T-helper 17 cell (primary cell): Measurements from ENCODE around the gene ABLIM3. TPM values are rescaled to one million over a fixed set of nuclear protein-coding genes. Genes with fewer than 3 reads are reported as not detected.

ENCODE experiments used
- ATAC-seq: fragments of 150-1000 bp; cut with Tn5 transposase; 2 replicates; pipeline ENCODE4 v1.10.0; 2021; ENCODE audit warnings: mild to moderate bottlenecking, moderate library complexity
- DNase-seq, 3 donors: peaks; one replicate each; pipeline versions ENCODE4 v3.0.0 to v3.0.0-alpha.2; 2020 to 2021
- H3K9me3 ChIP-seq: one replicate; pipeline ENCODE4 v1.7.0; 2013; ENCODE audit warnings: low read length, mild to moderate bottlenecking; ENCODE audit not compliant: control insufficient read depth, poor library complexity, severe bottlenecking
- H3K27ac Mint-ChIP-seq: one replicate; pipeline ENCODE4 v1.8.0; 2022; ENCODE audit warnings: mild to moderate bottlenecking, moderate library complexity, mixed read lengths
- H3K27me3 Mint-ChIP-seq: one replicate; pipeline ENCODE4 v1.8.0; 2022; ENCODE audit warnings: mixed read lengths
- H3K36me3 Mint-ChIP-seq: one replicate; pipeline ENCODE4 v1.8.0; 2022; ENCODE audit warnings: low read depth, mixed read lengths
- H3K4me1 Mint-ChIP-seq: one replicate; pipeline ENCODE4 v1.8.0; 2022; ENCODE audit warnings: mild to moderate bottlenecking, mixed read lengths
- H3K4me3 Mint-ChIP-seq: one replicate; pipeline ENCODE4 v1.8.0; 2022; ENCODE audit warnings: mild to moderate bottlenecking, moderate library complexity, mixed read lengths
- total RNA-seq, 4 donors: library from RNA in 2 of 4; stranded (reverse) in 2 of 4; gene quantifications; one replicate each; pipeline ENCODE4 v1.2.3 and lab custom pipeline; 2022 to 2026

ABLIM3 gene
- total RNA-seq, 2 donors from 2014 or later, result 0.55 to 18.5 TPM

DNA sequence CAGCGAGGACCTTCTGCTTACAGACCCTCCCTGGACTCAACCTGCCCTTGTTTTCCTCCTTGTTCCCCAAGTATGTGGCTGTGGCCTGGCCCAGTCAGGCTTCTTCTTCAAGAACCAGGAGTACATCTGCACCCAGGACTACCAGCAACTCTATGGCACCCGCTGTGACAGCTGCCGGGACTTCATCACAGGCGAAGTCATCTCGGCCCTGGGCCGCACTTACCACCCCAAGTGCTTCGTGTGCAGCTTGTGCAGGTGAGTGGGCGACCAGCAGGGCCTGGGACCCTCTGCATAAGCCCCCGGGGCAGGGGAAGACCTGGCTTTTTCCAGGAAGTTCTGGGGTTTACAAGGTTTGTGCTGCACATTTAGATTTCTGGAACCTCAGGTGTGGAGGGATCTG is 56.9 kb downstream of the ABLIM3 start:
- no peaks in the 10 kb centered on the region for H3K27me3 Mint-ChIP-seq
- H3K9me3 ChIP-seq, result no peaks in the 10 kb centered on the region
- no peak overlapping the region for H3K27ac Mint-ChIP-seq
- ATAC-seq (no peak), DNase-seq (no peak)
- no peak overlapping the region for H3K4me3 Mint-ChIP-seq
- H3K4me1 Mint-ChIP-seq, result no peaks in the 10 kb centered on the region
- H3K36me3 Mint-ChIP-seq, result no peaks in the 10 kb centered on the region

DNA sequence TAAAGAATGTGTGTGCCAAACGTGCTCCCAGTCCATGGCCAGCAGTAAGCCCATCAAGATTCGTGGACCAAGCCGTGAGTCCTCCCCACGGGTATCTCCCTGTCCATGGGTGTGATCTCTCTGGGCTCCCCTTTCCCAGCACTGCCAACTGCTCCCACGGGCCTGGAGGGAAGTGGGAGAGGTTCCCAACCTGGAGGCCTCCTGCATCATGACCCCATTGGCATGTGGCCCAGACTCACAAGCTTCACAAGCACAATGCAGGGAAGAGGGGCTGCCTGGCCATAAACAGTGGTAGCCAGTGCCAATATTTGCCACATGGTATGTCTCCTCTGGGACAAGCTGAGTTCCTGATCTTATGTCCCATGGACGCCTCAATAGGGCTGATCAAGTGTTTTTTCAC is 59.1 kb downstream of the ABLIM3 start:
- H3K4me1 Mint-ChIP-seq, result no peaks in the 10 kb centered on the region
- H3K4me3 Mint-ChIP-seq, result no peak overlapping the region
- H3K9me3 ChIP-seq, result no peaks in the 10 kb centered on the region
- no peak overlapping the region for H3K27ac Mint-ChIP-seq
- DNase-seq (no peak), ATAC-seq (no peak)
- H3K27me3 Mint-ChIP-seq, result no peaks in the 10 kb centered on the region
- H3K36me3 Mint-ChIP-seq, result no peaks in the 10 kb centered on the region

DNA sequence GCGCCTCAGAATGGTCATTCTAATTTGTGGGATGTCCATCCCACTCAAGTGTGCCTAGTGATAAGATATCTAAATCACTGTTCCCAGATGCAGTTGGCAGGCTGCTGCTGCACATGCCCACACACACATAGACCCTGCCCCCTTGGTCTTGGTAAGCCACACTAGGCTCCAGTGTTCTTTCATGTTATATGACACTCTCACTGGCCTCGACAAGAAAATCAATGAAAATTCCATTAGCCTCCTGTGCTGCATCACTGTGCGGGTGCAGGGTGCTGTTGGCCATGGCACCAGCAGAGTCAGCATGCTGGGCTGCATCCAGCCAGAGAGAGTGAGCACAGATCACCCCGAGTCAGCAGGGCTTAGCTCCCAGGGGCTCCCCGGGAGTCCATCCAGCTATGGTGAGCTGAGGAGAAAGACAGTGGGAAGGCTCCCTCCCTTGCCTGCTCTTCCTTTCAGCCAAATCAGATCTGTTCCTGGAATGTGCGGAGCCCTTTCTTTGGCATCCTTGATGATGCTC is 59.9 kb downstream of the ABLIM3 start:
- no peak overlapping the region for H3K27ac Mint-ChIP-seq
- H3K9me3 ChIP-seq, result no peaks in the 10 kb centered on the region
- no peak for ATAC-seq
- H3K27me3 Mint-ChIP-seq, result no peaks in the 10 kb centered on the region
- no peak for DNase-seq
- H3K4me3 Mint-ChIP-seq, result no peak overlapping the region
- H3K36me3 Mint-ChIP-seq, result no peaks in the 10 kb centered on the region
- no peaks in the 10 kb centered on the region for H3K4me1 Mint-ChIP-seq

- Mint-ChIP-seq H3K27me3 (no peaks in the 10 kb centered on the region), H3K4me3 (no peak overlapping the region), H3K36me3 (no peaks in the 10 kb centered on the region), H3K4me1 (no peaks in the 10 kb centered on the region), H3K27ac (no peak overlapping the region)
- ATAC-seq (no peak), DNase-seq (no peak)
- no peaks in the 10 kb centered on the region for H3K9me3 ChIP-seq
These were observed 61.7 kb downstream of the ABLIM3 start for GRCh38 chr5:149202910-149203451.

DNA sequence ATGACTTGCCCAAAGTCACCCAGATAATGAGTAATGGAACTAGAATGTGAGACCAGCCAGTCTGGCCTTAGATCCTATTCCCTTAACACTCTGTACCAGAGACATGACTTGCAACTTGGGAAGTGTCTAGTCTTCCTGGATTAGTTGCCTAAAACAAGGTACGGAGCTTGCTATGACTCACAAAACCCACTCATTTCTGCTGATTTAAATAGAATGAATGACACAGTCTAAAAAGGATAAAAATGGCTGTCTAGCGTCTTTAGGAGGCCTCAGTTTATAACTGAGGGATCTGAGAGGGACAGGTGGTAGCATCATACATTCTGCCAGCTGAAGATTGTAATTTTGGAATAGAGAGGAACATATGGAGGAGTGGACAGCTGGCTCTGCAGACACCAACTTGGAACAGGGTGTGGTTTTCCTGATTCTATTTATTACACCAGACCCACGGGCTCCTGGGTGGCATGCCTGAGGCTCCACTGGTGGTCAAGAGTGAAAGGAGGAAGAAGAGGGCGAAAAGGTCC is 62.7 kb downstream of the ABLIM3 start:
- ATAC-seq, result no peak
- no peaks in the 10 kb centered on the region for H3K36me3 Mint-ChIP-seq
- no peak for DNase-seq
- H3K4me3 Mint-ChIP-seq, result no peak overlapping the region
- H3K9me3 ChIP-seq, result no peaks in the 10 kb centered on the region
- H3K27me3 Mint-ChIP-seq, result no peaks in the 10 kb centered on the region
- no peak overlapping the region for H3K27ac Mint-ChIP-seq
- H3K4me1 Mint-ChIP-seq, result no peaks in the 10 kb centered on the region

DNA sequence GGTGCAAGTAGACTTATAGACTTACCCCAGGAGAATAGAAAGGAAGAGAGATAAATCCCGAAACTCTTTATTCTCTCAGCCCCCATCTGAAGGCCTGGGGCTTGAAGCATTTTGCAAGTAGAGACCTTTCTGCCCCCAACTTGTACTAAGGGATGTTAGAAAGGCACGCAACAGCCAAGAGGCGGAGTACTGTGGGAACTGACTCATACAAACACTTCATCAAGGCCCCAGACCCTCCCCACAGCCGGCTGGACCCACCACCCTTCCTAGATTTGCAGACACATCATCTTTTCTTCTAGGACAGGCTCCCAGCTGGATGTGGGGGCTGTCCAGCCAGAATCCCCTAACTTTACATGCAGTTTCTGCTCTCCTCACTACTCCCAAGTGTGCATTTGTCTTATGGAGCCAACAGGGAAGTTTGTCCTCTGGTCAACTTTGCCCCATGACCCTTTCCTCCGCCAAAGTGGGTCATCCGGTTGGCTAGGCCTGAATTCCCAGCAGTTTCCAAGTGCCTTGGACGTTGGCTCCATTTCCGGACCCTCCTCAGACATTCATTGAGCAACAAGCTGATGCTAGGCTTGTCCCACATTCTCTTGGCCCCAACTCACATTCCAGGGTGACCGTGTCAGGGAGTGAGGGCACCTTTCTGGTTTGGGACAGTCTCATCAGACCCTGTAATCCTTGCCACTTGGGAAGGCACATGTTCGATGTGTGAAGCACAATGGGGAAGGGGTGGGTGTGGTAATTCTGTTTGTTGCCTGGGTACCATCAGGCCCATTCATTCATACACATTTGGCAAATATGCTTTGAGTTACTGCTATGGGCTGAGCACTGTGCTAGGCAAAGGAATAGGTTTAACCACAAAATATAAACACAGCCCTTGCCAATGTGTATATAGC is 64.6 kb downstream of the ABLIM3 start:
- no peak for ATAC-seq

GRCh38 chr5:149206524-149207141 is 65.3 kb downstream of the ABLIM3 start:
- Mint-ChIP-seq H3K36me3 (no peaks in the 10 kb centered on the region), H3K4me1 (no peaks in the 10 kb centered on the region), H3K4me3 (no peak overlapping the region), H3K27ac (no peak overlapping the region), H3K27me3 (no peaks in the 10 kb centered on the region)
- DNase-seq (no peak), ATAC-seq (no peak)
- no peaks in the 10 kb centered on the region for H3K9me3 ChIP-seq

More for the DNA sequence above, 64.6 kb downstream of the ABLIM3 start:
- Mint-ChIP-seq H3K4me3 (no peak overlapping the region), H3K27ac (no peak overlapping the region), H3K36me3 (no peaks in the 10 kb centered on the region), H3K27me3 (no peaks in the 10 kb centered on the region), H3K4me1 (no peaks in the 10 kb centered on the region)
- no peak for DNase-seq
- H3K9me3 ChIP-seq, result no peaks in the 10 kb centered on the region

DNA sequence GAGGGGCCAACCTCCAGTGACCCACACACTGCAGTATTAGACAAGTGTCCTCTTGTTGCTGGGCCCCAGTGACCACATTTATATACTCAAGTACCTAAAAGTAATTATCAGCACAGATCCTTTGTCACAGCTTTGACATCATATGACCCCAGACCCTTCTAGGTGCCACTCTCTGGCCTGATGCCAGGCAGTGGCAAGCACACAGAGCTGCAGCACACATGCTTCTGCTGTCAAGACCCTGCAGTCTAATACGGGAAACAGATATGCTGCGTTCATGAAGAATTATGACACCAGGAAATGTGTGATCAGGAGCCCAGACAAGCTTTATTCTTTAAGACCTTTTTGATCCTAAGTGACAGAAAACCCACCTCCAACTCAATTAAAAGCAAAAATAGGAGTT is 66.5 kb downstream of the ABLIM3 start:
- Mint-ChIP-seq H3K27ac (no peak overlapping the region), H3K4me1 (peaks cover 2% of the 10 kb centered on the region), H3K36me3 (no peaks in the 10 kb centered on the region), H3K27me3 (no peaks in the 10 kb centered on the region), H3K4me3 (no peak overlapping the region)
- no peaks in the 10 kb centered on the region for H3K9me3 ChIP-seq
- ATAC-seq, result no peak
- DNase-seq, result no peak

DNA sequence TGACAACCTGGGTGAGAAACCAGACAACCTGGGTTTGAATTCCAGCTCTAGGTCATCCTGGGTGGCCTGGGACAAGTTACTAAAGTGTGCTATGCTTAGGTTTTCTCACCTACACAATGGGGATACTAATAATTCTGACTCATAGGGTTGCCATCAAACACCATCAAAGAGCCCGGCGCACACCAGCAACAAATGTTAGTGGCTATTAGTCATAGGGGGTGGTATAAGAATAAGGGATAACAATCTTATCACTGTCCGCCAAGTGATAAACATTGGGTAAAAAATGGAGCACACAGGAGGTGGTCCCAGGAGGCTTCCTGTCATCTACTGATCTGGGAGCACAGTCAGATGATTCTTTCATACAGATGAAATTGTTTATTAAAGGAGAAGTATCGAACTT is 68.9 kb downstream of the ABLIM3 start:
- H3K4me3 Mint-ChIP-seq, result no peak overlapping the region
- no peaks in the 10 kb centered on the region for H3K9me3 ChIP-seq
- no peak for ATAC-seq
- no peak overlapping the region for H3K27ac Mint-ChIP-seq
- no peaks in the 10 kb centered on the region for H3K27me3 Mint-ChIP-seq
- H3K36me3 Mint-ChIP-seq, result no peaks in the 10 kb centered on the region
- peaks cover 2% of the 10 kb centered on the region for H3K4me1 Mint-ChIP-seq
- no peak for DNase-seq

DNA sequence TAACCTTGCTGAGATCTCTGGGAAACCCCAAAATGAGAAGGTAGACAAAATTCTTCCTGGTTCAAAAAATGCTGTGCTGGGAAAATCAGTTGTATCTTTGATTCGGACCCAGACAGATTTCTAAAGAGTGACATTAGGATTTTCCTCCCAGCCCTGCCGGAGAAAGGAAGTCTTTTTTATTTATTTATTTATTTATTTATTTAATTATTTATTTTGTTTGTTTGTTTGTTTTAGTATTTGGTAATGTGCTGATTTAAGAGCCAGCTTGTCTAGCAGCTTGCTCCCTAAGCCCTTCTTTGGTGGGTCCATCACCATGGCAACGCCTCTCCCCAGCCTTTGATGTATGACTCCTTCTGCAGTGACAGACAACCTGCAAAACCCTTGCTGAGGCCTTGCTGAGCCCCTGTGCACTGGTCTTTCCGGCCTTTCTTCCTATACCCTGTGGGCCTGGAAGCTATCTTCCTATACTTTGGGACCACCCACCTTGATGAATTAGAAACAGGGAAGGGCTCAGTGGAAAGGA is 69.7 kb downstream of the ABLIM3 start:
- H3K4me3 Mint-ChIP-seq, result no peak overlapping the region
- no peaks in the 10 kb centered on the region for H3K27me3 Mint-ChIP-seq
- no peaks in the 10 kb centered on the region for H3K9me3 ChIP-seq
- H3K27ac Mint-ChIP-seq, result no peak overlapping the region
- no peak for ATAC-seq
- H3K36me3 Mint-ChIP-seq, result no peaks in the 10 kb centered on the region
- H3K4me1 Mint-ChIP-seq, result peaks cover 2% of the 10 kb centered on the region
- no peak for DNase-seq

GRCh38 chr5:149211566-149211965 is 70.3 kb downstream of the ABLIM3 start:
- H3K27me3 Mint-ChIP-seq, result peaks cover 1% of the 10 kb centered on the region
- no peaks in the 10 kb centered on the region for H3K36me3 Mint-ChIP-seq
- H3K9me3 ChIP-seq, result no peaks in the 10 kb centered on the region
- no peak overlapping the region for H3K4me3 Mint-ChIP-seq
- no peak for ATAC-seq
- H3K27ac Mint-ChIP-seq, result no peak overlapping the region
- H3K4me1 Mint-ChIP-seq, result peaks cover 2% of the 10 kb centered on the region
- DNase-seq, result no peak

DNA sequence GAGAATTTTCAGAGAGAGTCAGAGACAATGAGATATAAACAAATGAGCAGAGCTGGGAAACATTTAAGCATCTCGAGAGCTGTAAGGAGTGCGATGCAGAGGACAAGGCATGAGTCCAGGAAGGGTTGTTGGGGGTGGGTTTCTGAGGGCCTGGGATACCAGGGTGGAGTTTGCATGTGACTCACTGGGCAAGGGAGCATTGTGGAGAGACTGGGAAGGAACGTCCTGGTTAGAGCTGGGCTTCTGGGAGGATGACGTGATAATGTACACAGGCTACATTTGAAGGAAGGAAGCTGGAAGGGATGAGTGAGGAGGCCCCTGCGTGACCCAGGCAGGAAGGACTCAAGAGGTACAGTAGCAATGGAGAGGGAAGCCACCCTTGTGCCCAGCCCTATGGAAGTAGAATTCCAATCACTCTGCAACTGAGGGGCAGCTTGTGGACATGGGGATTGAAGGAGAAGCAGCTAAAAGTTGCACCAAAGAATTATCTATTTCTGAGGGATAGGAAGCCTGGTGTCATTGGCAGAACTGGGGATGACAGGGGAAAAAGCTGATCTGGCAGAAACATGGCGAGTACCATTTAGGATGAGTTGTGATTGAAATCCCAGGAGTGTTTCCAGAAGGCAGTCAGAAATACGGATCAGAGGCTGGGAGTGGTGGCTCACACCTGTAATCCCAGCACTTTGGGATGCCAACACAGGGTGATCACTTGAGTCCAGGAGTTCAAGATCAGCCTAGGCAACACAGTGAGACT is 71.1 kb downstream of the ABLIM3 start:
- no peak overlapping the region for H3K4me3 Mint-ChIP-seq
- DNase-seq, result no peak
- peaks cover 2% of the 10 kb centered on the region for H3K4me1 Mint-ChIP-seq
- H3K27me3 Mint-ChIP-seq, result peaks cover 9% of the 10 kb centered on the region
- no peaks in the 10 kb centered on the region for H3K9me3 ChIP-seq
- no peak overlapping the region for H3K27ac Mint-ChIP-seq
- H3K36me3 Mint-ChIP-seq, result no peaks in the 10 kb centered on the region
- no peak for ATAC-seq
